A204.1 (cell line): ENCODE results near the gene CUTC.
A peak's percentile ranks its signal among the peaks of the same experiment; 100 is the strongest.
"Not testable (repeated sequence)": the region's sequence is repeated elsewhere in the genome, so short reads cannot be mapped to it uniquely, and the experiment has no call there.

Experiments
- FAIRE-seq: peaks from 2 replicates; lab custom pipeline; 2012; peaks lifted over from hg19 to GRCh38; lab: Jason Lieb, UNC

Gene CUTC

GRCh38 chr10:99742701-99743100 lies 10.7 kb downstream of the CUTC start:
- FAIRE-seq = no peak

GRCh38 chr10:99743841-99744240 lies 11.8 kb downstream of the CUTC start:
- no peak for FAIRE-seq

- not testable (repeated sequence) for FAIRE-seq
Measured at GRCh38 chr10:99746166-99746565, 14.1 kb downstream of the CUTC start.

- no peak for FAIRE-seq
Measured at GRCh38 chr10:99748823-99749451, 16.9 kb downstream of the CUTC start.

GRCh38 chr10:99750641-99751040 lies 18.6 kb downstream of the CUTC start:
- FAIRE-seq = no peak

- no peak for FAIRE-seq
Measured at GRCh38 chr10:99754670-99755069, 22.6 kb downstream of the CUTC start.

- FAIRE-seq = no peak
Measured at GRCh38 chr10:99756159-99756558, 24.1 kb downstream of the CUTC start.

- FAIRE-seq = no peak
Measured at GRCh38 chr10:99758211-99758891, 26.3 kb downstream of the CUTC start.

GRCh38 chr10:99760321-99760720 lies 28.3 kb downstream of the CUTC start:
- FAIRE-seq = no peak

GRCh38 chr10:99761365-99761764 lies 29.3 kb downstream of the CUTC start:
- FAIRE-seq = no peak

- peak; percentile 35 for FAIRE-seq
Measured at GRCh38 chr10:99765672-99766301, 33.8 kb downstream of the CUTC start.

GRCh38 chr10:99766302-99766681 lies 34.3 kb downstream of the CUTC start:
- FAIRE-seq = no peak

GRCh38 chr10:99767901-99768300 lies 35.9 kb downstream of the CUTC start:
- no peak for FAIRE-seq

- no peak for FAIRE-seq
Measured at GRCh38 chr10:99768556-99768955, 36.5 kb downstream of the CUTC start.

- no peak for FAIRE-seq
Measured at GRCh38 chr10:99769706-99770105, 37.7 kb downstream of the CUTC start.

GRCh38 chr10:99770408-99771045 lies 38.5 kb downstream of the CUTC start:
- FAIRE-seq = no peak

- FAIRE-seq = peak; percentile 98
Measured at GRCh38 chr10:99775850-99776249, 43.8 kb downstream of the CUTC start.

- no peak for FAIRE-seq
Measured at GRCh38 chr10:99777918-99778714, 46.1 kb downstream of the CUTC start.

- no peak for FAIRE-seq
Measured at GRCh38 chr10:99779335-99779734, 47.3 kb downstream of the CUTC start.

GRCh38 chr10:99781734-99782429 lies 49.8 kb downstream of the CUTC start:
- no peak for FAIRE-seq

- peak; percentile 98 for FAIRE-seq
Measured at GRCh38 chr10:99782447-99783286, 50.6 kb downstream of the CUTC start, which contains the start of gene ABCC2. Gene ABCC2 (plus strand): TSS chr10:99782640. CDS start chr10:99782845, 205 bp downstream.
